Stimulated activated CD4-positive, alpha-beta T cell treated with anti-CD3 and anti-CD28 coated beads, Interleukin-15, amount 100 ng/mL, for 1 hour (primary cell): ENCODE measurements around the gene EGFLAM.

Experiments
- DNase-seq, 2 donors: peaks; one replicate each; pipeline ENCODE4 v3.0.0-alpha.2; 2020; ENCODE audit warnings: low read depth in 1 of 2, low spot score in 1 of 2

Gene EGFLAM

GRCh38 chr5:38467353-38468040 lies 209.1 kb downstream of the EGFLAM start:
- no peak for DNase-seq

DNA sequence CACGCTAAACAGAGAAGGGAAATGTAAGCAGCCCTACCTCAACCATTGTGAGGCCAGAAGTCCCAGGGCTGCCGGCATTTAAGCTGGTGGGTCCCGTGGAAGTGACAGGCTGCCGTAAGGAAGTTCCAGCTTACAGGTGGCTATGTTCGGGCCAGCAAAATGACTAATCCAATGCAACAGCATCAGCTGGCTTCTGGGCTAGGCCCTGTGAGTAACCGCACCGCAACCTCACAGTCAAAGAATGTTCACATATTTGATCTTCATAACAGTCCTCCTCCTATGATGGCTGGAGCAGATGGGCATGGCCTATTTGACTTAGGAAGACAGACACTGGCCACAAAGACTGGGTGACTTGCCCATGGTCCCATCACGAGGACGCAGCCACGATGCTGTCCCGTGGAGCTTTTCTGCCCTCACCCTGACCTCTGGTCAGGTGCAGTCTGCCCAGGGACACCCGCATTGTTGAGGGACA lies 209.9 kb downstream of the EGFLAM start:
- DNase-seq: no peak

GRCh38 chr5:38468978-38469706 lies 210.8 kb downstream of the EGFLAM start:
- DNase-seq: no peak

DNA sequence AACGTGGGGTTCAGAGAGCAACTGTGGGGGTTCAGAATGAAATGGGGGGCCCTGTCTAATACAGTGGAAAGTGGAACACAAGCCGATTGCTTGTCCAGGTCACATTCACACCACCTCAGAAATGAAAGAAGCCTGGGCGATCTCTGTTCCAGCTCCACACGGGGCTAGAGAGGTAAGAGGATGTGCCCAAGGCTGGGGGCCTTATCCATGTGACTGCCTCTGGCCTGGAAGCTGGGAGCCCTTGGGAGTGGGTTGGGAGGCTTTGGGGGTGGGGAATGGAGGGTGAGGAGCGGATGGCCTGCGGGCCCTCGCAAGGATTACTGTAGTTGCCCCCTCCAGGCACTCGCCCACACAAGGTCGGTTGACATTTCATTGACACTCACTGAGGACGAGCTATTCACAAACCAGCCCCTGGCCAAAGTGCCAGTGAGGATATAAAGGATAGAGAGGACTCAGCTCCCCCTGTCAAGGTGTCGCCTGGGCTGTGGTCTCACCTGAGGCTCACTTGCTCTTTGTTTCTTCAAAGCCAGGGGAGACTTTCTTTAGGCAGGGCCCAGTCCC lies 211.4 kb downstream of the EGFLAM start:
- no peak for DNase-seq

DNA sequence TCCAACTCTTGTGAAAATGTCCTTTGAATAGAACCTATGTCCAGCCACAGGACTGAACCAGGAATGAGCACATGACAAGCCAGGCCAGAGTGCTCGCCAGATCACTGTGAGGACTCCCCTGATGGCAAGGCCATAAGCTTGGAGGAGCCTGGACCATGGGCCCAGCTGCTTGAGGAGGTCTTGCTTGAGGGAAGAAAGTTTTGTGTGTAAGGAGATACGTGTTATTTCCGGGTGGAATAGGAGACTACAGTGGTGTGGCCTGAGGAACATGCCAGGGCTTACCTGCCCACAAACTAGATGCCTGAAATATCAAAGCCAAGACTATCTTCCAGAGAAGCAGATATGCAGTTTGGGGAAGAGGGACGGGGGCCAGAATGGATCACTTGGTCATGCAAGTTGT lies 213.3 kb downstream of the EGFLAM start:
- no peak for DNase-seq

- DNase-seq: no peak
These were observed 214.2 kb downstream of the EGFLAM start for GRCh38 chr5:38472541-38472940.

GRCh38 chr5:38473008-38473407 lies 214.6 kb downstream of the EGFLAM start:
- DNase-seq: no peak

- no peak for DNase-seq
These were observed 219.8 kb downstream of the EGFLAM start for GRCh38 chr5:38478166-38478565.

- no peak for DNase-seq
These were observed 220.5 kb downstream of the EGFLAM start for GRCh38 chr5:38478878-38479277.

GRCh38 chr5:38479315-38479904 lies 221.1 kb downstream of the EGFLAM start:
- DNase-seq: no peak

GRCh38 chr5:38483805-38484398 lies 225.5 kb downstream of the EGFLAM start:
- no peak for DNase-seq

DNA sequence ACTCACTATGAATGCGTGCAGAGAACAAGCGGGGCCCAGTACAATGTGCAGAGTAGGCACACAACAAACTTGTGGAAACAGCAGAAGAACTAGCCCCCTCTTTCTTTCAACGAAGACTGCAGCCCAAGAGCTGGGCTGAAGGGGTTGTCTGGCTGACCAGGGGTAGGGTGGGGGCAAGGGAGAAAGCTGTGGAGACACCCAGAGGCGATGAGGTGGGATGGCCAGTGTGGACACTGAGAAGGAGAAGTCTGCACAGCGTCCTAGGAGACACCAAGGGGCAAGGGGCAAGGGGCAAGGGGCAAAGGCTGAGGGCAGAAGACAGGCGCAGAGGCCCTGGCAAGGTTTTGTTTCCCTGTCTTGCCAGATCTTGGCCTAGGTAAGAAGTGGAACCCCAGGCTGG lies 235.8 kb downstream of the EGFLAM start:
- no peak for DNase-seq

- DNase-seq: no peak
These were observed 236.4 kb downstream of the EGFLAM start for GRCh38 chr5:38494763-38495162.

- DNase-seq: no peak
These were observed 239.6 kb downstream of the EGFLAM start for GRCh38 chr5:38497946-38498345.

DNA sequence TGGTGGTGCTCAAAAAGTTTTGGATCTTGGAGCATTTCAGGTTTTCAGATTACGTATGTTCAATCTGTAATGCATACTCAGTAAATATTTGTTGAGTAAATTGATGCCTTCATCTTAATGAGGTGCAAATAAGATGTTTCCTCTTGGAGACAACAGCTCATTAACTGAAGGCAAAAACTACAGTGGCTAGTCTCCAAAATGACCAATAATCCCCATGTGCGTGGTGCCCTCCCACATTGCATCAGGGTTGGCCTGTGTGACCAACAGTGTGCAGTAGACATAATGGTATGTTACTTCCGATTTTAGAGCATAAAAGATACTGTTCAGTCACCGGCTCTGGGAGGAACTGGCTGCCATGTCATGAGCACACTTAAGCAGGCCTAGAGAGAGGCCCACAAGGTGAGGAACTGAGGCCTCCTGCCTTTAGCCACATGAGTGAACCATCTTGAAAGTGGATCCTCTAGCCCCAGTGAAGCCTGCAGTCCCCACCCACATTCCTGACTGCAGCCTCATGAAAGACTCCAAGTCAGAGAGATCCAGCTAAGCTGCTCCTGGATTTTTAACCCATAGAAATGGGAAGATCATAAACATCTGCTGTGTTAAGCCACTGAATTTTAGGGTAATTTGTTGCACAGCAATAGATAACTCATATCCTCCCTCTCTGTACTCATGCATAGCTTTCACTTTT lies 242.4 kb downstream of the EGFLAM start:
- DNase-seq: no peak

GRCh38 chr5:38506302-38506701 lies 247.9 kb downstream of the EGFLAM start:
- DNase-seq: no peak

DNA sequence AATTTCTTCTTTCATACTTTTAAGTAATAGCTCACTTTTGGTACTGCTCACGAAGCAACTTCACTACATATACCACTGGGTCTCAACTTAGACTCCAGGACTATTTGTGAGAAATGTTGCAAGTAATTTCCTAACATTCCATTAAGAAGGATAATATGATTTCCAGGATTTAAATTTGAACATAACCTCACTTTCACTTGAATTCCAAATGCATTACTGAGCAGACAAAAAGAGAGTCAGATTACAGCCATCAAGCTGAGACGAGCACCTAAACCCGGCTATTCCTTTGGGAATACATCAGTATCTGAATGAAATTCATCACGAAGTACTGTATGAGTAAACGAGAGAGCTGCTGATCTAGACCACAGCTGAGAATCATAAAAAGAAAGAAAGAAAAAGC lies 250.8 kb downstream of the EGFLAM start:
- no peak for DNase-seq
